Parathyroid adenoma (tissue), 2 donors: Measurements from ENCODE around the gene PHF5A.
A peak's percentile ranks its signal among the peaks of the same experiment; 100 is the strongest.

Experiments used
- H2AFZ ChIP-seq: fragments of 300-600 bp; sonication (generic); one replicate; pipeline ENCODE4 v1.7.0; 2017; ENCODE audit warnings: antibody characterized with exemption, mild to moderate bottlenecking
- H3K27ac ChIP-seq: fragments of 300-600 bp; sonication (generic); one replicate; pipeline ENCODE4 v1.7.0; 2017
- H3K27me3 ChIP-seq: fragments of 300-600 bp; sonication (generic); one replicate; pipeline ENCODE4 v1.7.0; 2017; ENCODE audit warnings: low read length; ENCODE audit not compliant: control insufficient read depth, insufficient read depth
- H3K36me3 ChIP-seq: fragments of 300-600 bp; sonication (generic); one replicate; pipeline ENCODE4 v1.7.0; 2017; ENCODE audit warnings: low read length; ENCODE audit not compliant: control insufficient read depth, insufficient read depth
- H3K4me1 ChIP-seq: fragments of 300-600 bp; sonication (generic); one replicate; pipeline ENCODE4 v1.7.0; 2017; ENCODE audit warnings: control low read depth
- H3K4me2 ChIP-seq: fragments of 300-600 bp; sonication (generic); one replicate; pipeline ENCODE4 v1.7.0; 2017; ENCODE audit warnings: low read length
- H3K4me3 ChIP-seq: fragments of 300-600 bp; sonication (generic); one replicate; pipeline ENCODE4 v1.7.0; 2017; ENCODE audit warnings: low read depth, low read length
- H3K79me2 ChIP-seq: fragments of 300-600 bp; sonication (generic); one replicate; pipeline ENCODE4 v1.7.0; 2017; ENCODE audit warnings: control low read depth
- H3K9ac ChIP-seq: fragments of 300-600 bp; sonication (generic); one replicate; pipeline ENCODE4 v1.7.0; 2017; ENCODE audit warnings: mild to moderate bottlenecking
- H3K9me3 ChIP-seq: fragments of 300-600 bp; sonication (generic); one replicate; pipeline ENCODE4 v1.7.0; 2017; ENCODE audit warnings: low read length; ENCODE audit not compliant: control insufficient read depth
- CTCF ChIP-seq: fragments of 300-600 bp; sonication (generic); IDR thresholded peaks from one replicate; pipeline ENCODE4 v1.7.0; 2017; ENCODE audit warnings: antibody characterized with exemption, mild to moderate bottlenecking
- donor health status: primary hyperparathyroidism.

PHF5A gene

GRCh38 chr22:41418717-41419116 is 49.8 kb downstream of the PHF5A start:
- no peak for TF ChIP-seq CTCF
- H2AFZ ChIP-seq = no peak overlapping the region
- H3K4me2 ChIP-seq = no peak overlapping the region
- no peaks in the 10 kb centered on the region for H3K27me3 ChIP-seq
- peaks cover 11% of the 10 kb centered on the region for H3K4me1 ChIP-seq
- peaks cover 2% of the 10 kb centered on the region for H3K79me2 ChIP-seq
- no peak overlapping the region for H3K9ac ChIP-seq
- peak overlapping the region; percentile 95 for H3K27ac ChIP-seq
- no peaks in the 10 kb centered on the region for H3K36me3 ChIP-seq
- H3K9me3 ChIP-seq = no peaks in the 10 kb centered on the region
- no peak overlapping the region for H3K4me3 ChIP-seq

GRCh38 chr22:41417622-41418390 is 50.7 kb downstream of the PHF5A start:
- Histone ChIP-seq H3K4me2 (peak overlapping the region; percentile 58), H3K4me3 (peak overlapping the region; percentile 35), H3K27ac (peak overlapping the region; percentile 95), H2AFZ (peak overlapping the region; percentile 53), H3K4me1 (peaks cover 12% of the 10 kb centered on the region), H3K9me3 (no peaks in the 10 kb centered on the region), H3K36me3 (no peaks in the 10 kb centered on the region), H3K27me3 (no peaks in the 10 kb centered on the region), H3K9ac (no peak overlapping the region), H3K79me2 (peaks cover 1% of the 10 kb centered on the region)
- TF ChIP-seq CTCF = no peak

DNA sequence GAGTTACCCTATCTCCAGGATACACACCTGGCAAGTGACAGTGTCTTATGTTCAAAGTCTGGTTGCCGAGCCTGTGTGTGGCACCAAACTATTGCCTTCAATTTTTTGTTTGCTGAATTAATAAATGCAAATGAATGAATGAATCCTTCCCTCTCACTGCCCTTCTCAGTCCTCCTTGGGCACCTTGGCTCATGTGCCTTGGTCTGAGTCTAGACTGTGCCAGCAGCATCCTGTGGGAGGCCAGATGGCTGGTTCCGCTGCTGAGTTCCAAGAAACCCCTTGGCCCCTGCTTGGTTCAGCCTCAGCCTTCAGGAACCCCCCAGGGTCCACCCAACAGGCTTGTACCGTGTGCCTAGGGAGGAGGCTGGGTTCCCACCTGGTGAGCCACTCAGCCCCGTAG is 52.9 kb downstream of the PHF5A start:
- peaks cover 15% of the 10 kb centered on the region for H3K4me1 ChIP-seq

DNA sequence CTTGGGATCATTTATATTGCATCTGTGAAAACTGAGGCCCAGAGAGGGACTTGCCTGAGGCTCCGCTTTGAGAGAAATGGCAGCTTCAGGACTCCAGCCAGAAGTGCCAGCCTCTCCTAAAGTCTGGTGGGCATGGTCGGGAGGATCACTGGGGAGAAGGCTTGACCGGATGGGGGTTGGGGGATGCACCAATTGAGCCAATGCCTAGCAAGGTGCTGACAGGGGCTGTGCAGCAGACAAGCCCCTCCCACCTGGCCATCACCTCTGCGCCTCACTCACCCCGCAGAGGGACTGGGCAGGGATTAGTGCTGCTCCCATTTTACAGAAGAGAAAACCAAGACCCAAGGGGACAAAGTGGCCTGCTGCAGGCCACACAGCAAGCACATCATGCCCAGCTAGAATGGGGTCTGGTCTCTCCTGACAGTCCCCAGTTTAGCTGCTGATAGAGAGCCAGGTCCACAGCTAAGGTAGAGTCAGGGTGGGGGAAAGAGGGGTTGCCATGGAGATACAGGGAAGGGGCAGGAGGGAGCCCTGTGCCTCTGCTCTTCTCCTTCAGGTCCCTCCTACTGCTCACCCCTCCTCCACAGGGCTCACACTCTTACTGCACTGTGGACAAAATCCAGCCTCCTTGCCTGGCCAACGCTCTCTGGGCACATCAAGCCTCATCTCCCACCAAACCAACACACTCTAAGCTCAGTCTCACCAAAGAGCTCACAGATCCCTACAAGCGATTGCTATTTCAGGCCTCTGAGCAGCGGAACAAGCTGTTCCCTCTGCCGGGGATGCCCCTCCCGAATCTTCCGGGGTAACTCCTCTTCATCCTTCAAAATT is 57.3 kb downstream of the PHF5A start:
- Histone ChIP-seq H3K4me2 (peak overlapping the region; percentile 18), H3K4me3 (no peak overlapping the region), H3K4me1 (peaks cover 6% of the 10 kb centered on the region), H3K9me3 (no peaks in the 10 kb centered on the region), H3K27me3 (no peaks in the 10 kb centered on the region), H3K79me2 (no peaks in the 10 kb centered on the region), H2AFZ (peak overlapping the region; percentile 50), H3K27ac (peak overlapping the region; percentile 97), H3K9ac (no peak overlapping the region), H3K36me3 (no peaks in the 10 kb centered on the region)
- TF ChIP-seq CTCF = no peak

More for the DNA sequence above, 52.9 kb downstream of the PHF5A start:
- no peaks in the 10 kb centered on the region for H3K79me2 ChIP-seq
- no peak overlapping the region for H3K9ac ChIP-seq
- TF ChIP-seq CTCF = no peak
- H3K4me2 ChIP-seq = peak overlapping the region; percentile 61
- H3K27me3 ChIP-seq = no peaks in the 10 kb centered on the region
- no peak overlapping the region for H3K4me3 ChIP-seq
- no peak overlapping the region for H2AFZ ChIP-seq
- H3K27ac ChIP-seq = peak overlapping the region; percentile 97
- H3K9me3 ChIP-seq = no peaks in the 10 kb centered on the region
- no peaks in the 10 kb centered on the region for H3K36me3 ChIP-seq
